Thyroid gland (tissue), 4 donors: ENCODE data around the gene LRRC27.

Experiments
- CTCF ChIP-seq, 6 experiments: fragments of 200-600 bp in 3 of 6; fragments of 450-650 bp in 3 of 6; sonication (generic) in 3 of 6; IDR thresholded peaks; one replicate each; pipeline ENCODE4 v1.5.1; 2016 to 2019; ENCODE audit warnings: antibody characterized with exemption in 6 of 6, mild to moderate bottlenecking in 2 of 6, inconsistent platforms in 1 of 6, moderate library complexity in 1 of 6
- POLR2A ChIP-seq, 2 donors: fragments of 450-650 bp; IDR thresholded peaks; one replicate each; pipeline ENCODE4 v1.6.1; 2017; ENCODE audit warnings: antibody characterized with exemption in 2 of 2, mild to moderate bottlenecking in 2 of 2, moderate library complexity in 1 of 2

DNA sequence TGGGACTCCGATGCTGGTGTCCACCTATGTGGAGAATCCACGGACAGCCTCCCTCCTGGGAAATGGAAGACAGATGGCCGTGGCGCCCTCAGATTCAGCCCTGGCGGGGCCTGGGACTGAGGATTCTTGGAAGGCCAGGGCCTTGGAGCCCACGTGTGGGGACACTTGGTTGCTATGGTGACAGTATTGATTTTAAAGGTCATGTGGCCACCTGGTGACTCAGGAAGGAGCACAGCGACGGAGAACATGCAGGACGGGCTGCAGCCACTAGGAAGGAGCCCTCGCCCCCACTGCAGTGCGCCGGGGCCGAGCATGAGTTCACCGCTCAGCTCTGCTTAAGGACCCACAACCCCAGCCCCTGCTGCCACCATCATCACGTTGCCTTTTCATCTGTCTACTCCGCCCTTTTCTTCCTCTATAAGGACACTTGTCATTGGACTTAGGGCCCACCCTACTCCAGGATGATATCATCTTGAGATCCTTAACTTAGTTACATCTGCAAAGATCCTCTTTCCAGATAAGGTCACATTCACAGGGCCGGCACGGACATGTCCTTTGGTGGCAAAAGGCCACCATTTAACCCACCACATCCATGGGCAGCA lies 20.6 kb upstream of the LRRC27 start:
- TF ChIP-seq CTCF (IDR thresholded peaks at IDR 0.05) = no peak
- TF ChIP-seq POLR2A (IDR thresholded peaks at IDR 0.05) = no peak
